ENCODE data around the gene POLN.
"Not testable (repeated sequence)": the region's sequence is repeated elsewhere in the genome, so short reads cannot be mapped to it uniquely, and the experiment has no call there.

Gene POLN

DNA sequence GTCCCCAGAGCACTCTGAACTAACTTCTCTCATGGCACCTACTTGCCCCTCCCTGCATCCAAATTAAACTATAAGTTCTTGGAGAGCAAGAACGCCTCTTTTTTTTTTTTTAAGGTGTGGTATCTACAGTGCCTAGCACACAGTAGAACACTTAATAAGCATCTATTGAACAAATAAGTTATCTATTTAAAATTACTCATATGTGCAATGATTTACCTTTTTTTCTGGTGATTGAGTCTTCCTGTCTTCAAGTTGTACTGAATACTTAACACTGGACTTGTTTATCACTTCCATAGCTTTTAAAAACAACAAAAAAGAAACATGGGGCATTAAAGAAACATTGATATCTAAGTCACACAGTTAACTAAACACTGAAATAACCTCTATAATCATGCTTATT, 29.1 kb downstream of the POLN start:
- no peak for DNase-seq

DNA sequence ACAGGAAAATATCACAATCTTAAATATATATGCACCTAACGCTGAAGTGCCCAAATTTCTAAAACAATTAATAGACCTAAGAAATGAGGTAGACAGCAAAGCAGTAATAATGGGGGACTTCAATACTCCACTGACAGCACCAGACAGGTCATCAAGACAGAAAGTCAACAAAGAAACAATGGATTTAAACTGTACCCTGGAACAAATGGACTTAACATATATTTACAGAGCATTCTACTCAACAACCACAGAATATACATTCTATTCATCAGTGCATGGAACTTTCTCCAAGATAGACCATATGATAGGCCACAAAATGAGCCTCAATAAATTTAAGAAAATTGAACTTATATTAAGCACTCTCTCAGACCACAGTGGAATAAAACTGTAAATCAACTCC, 39.1 kb downstream of the POLN start:
- DNase-seq = not testable (repeated sequence)

GRCh38 chr4:2194496-2194895, 47.4 kb downstream of the POLN start:
- no peak for DNase-seq

- DNase-seq = no peak
Measured at GRCh38 chr4:2193326-2193725, 48.6 kb downstream of the POLN start.

GRCh38 chr4:2186865-2187172, 55.1 kb downstream of the POLN start:
- DNase-seq = no peak

GRCh38 chr4:2186133-2186864, 55.6 kb downstream of the POLN start:
- no peak for DNase-seq

- no peak for DNase-seq
Measured at GRCh38 chr4:2183394-2183793, 58.5 kb downstream of the POLN start.

GRCh38 chr4:2182994-2183393, 58.9 kb downstream of the POLN start:
- DNase-seq = no peak

- DNase-seq = no peak
Measured at GRCh38 chr4:2180410-2180809, 61.5 kb downstream of the POLN start.

- DNase-seq = no peak
Measured at GRCh38 chr4:2179717-2180116, 62.2 kb downstream of the POLN start.

GRCh38 chr4:2178986-2179385, 62.9 kb downstream of the POLN start:
- no peak for DNase-seq

DNA sequence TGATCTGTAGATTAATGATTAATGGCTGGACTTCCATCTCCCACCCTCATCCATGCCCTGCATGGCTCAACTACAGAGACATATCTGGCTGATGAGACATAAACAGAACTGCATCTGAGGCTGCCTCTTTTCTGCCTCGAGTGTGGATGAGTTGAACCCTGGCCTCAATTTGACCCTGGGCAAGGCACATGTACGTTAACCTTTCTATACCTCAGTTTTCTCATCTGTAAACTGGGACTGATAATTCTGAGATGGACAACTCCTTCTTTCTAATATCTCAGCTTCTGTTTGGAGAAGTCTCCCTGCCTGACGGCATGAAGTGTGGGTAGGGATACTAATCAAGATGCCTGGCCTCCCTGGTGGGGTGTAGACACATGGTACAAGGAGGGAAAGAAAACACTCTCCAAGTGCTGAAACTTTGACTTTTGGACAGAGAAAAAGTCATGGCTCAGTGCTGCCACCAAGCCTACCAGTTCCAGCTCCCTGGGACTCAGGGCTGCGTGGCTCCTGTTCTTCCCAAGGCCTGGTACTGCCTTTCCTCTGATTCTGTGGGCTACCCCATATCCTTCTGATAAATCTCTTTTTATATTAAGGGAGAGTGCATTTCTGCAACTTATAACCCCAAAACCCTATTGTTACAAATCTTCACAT, 64.4 kb downstream of the POLN start:
- DNase-seq = no peak

- DNase-seq = no peak
Measured at GRCh38 chr4:2175990-2176698, 65.8 kb downstream of the POLN start.

- DNase-seq = no peak
Measured at GRCh38 chr4:2174061-2174460, 67.9 kb downstream of the POLN start.

DNA sequence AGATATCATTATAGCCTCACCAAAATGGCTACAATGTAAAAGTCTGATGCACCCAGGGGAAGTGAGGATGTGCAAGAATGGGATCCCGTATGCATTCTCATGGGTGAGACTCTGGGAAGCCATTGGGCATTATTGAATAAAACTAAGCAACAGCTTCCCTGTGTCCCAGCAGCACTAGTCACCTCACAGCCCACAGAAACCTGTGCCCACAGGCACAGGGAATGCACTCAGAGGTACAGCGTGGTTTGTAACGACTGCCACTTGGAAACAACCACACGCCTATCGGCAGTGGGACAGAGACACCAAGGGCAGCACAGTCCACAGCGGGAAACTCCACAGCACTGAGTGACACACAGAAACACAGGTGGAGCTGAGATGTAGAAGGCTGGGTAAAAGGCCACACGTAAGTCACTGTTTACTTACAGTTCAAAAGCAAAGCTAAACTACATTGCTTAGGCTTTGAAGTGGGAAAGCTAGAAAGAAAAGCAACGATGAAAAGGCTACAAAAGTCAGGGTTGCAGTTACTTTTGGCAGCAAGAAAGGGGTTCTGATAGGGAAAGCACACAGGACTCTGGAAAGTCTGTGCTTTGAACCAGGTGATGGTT, 69.2 kb downstream of the POLN start:
- no peak for DNase-seq

- no peak for DNase-seq
Measured at GRCh38 chr4:2172161-2172560, 69.8 kb downstream of the POLN start.

DNA sequence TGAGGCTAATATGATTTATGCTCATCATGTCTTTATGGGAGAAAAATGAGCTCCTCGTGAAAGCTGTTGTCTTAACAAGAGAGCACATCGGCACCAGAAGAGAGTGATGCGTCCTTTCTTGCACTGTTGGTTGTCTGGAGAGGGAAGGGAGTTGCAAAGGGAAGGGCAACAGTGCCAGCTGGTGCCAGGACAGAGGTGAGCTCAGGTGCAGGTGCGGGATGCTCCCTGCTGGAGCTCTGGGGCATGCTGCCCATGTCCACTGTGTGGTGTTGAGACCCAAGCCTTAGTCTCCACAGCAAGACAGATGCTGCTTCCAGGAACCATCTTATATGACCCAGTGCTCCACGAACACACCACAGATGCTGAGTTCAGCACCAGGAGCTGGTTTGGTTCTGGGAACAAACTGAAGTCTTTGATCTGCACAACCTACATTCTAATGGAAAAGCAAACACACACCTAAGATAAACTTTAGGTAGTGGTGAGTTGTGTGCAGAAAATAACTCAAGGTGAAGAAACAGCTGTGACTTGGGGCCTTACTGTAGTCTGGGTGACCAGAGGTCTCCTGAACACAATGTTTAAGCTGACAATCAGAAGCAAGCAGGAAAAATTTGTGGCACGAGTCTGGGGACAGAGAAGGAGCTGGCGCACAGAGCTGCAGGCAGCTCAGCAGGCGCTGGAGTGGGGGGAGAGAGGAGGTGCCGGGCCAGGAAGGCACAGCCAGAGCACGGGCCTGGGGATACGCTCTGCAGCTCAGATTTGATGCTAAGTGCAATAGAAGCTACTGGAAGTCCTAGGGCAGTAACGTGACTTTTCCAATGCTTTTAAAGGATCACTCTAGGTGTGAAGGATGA, 73.2 kb downstream of the POLN start:
- DNase-seq = no peak

- no peak for DNase-seq
Measured at GRCh38 chr4:2166253-2166652, 75.7 kb downstream of the POLN start.

GRCh38 chr4:2165391-2165790, 76.5 kb downstream of the POLN start:
- DNase-seq = no peak

GRCh38 chr4:2163311-2163821, 78.6 kb downstream of the POLN start:
- DNase-seq = no peak

- DNase-seq = not testable (repeated sequence)
Measured at GRCh38 chr4:2161092-2161703, 80.7 kb downstream of the POLN start.

- DNase-seq = no peak
Measured at GRCh38 chr4:2159931-2160330, 82.0 kb downstream of the POLN start.

Data from NCI-H510A (cell line).